ENCODE results near the gene STAB1.

The STAB1 gene

GRCh38 chr3:52512727-52513126 lies 17.6 kb downstream of the STAB1 start:
- CTCF ChIA-PET: interaction anchor here (1.3 kb wide), 1 partner anchor 41 kb away, joined by 4 read pairs; no protein-coding TSS in a partner anchor

GRCh38 chr3:52513281-52513680 lies 18.1 kb downstream of the STAB1 start:
- ChIA-PET CTCF (no interaction called here), POLR2A (no interaction called here)
- Histone ChIP-seq H3K4me3 (ENCODE audit: control insufficient read depth in 1 of 7, extremely low read depth in 1 of 7, insufficient read depth in 4 of 7, low read depth in 2 of 7, low read length in 6 of 7) (no peak overlapping the region), H3K9me3 (ENCODE audit: control extremely low read depth in 1 of 5, control insufficient read depth in 4 of 5, insufficient read depth in 2 of 5, low read depth in 1 of 5, low read length in 4 of 5) (no peaks in the 10 kb centered on the region), H3K27ac (ENCODE audit: insufficient read depth in 1 of 2, low read depth in 1 of 2, low read length in 2 of 2, poor library complexity in 1 of 2, severe bottlenecking in 2 of 2) (no peak overlapping the region), H3K4me1 (ENCODE audit: control extremely low read depth in 1 of 4, control insufficient read depth in 4 of 4, insufficient read depth in 4 of 4, low read length in 3 of 4) (no peaks in the 10 kb centered on the region), H3K36me3 (ENCODE audit: control insufficient read depth in 4 of 4, insufficient read depth in 4 of 4, low read length in 3 of 4) (peaks cover 0 to 97% (median 0%) of the 10 kb centered on the region in 4 experiments), H3K27me3 (replicated peaks in 2 of 5; ENCODE audit: control insufficient read depth in 4 of 5, insufficient read depth in 5 of 5, low read length in 4 of 5) (no peaks in the 10 kb centered on the region)
- WGBS (ENCODE audit: insufficient coverage): 98% methylated on average over 5 of the region's 7 CpGs
- DNase-seq: no peak

More at GRCh38 chr3:52512727-52513126, 17.6 kb downstream of the STAB1 start:
- H3K4me3 ChIP-seq (ENCODE audit: control insufficient read depth in 1 of 7, extremely low read depth in 1 of 7, insufficient read depth in 4 of 7, low read depth in 2 of 7, low read length in 6 of 7): no peak overlapping the region
- 98% methylated on average over 13 of the region's 17 CpGs for WGBS (ENCODE audit: insufficient coverage)
- H3K27me3 ChIP-seq (replicated peaks in 2 of 5; ENCODE audit: control insufficient read depth in 4 of 5, insufficient read depth in 5 of 5, low read length in 4 of 5): no peaks in the 10 kb centered on the region
- DNase-seq: no peak
- H3K4me1 ChIP-seq (ENCODE audit: control extremely low read depth in 1 of 4, control insufficient read depth in 4 of 4, insufficient read depth in 4 of 4, low read length in 3 of 4): no peaks in the 10 kb centered on the region
- POLR2A ChIA-PET: no interaction called here
- no peaks in the 10 kb centered on the region for H3K9me3 ChIP-seq (ENCODE audit: control extremely low read depth in 1 of 5, control insufficient read depth in 4 of 5, insufficient read depth in 2 of 5, low read depth in 1 of 5, low read length in 4 of 5)
- H3K27ac ChIP-seq (ENCODE audit: insufficient read depth in 1 of 2, low read depth in 1 of 2, low read length in 2 of 2, poor library complexity in 1 of 2, severe bottlenecking in 2 of 2): no peak overlapping the region
- H3K36me3 ChIP-seq (ENCODE audit: control insufficient read depth in 4 of 4, insufficient read depth in 4 of 4, low read length in 3 of 4): peaks cover 0 to 97% (median 0%) of the 10 kb centered on the region in 4 experiments

GRCh38 chr3:52514576-52514975 lies 19.4 kb downstream of the STAB1 start:
- no peaks in the 10 kb centered on the region for H3K27me3 ChIP-seq (replicated peaks in 2 of 5; ENCODE audit: control insufficient read depth in 4 of 5, insufficient read depth in 5 of 5, low read length in 4 of 5)
- H3K36me3 ChIP-seq (ENCODE audit: control insufficient read depth in 4 of 4, insufficient read depth in 4 of 4, low read length in 3 of 4): peaks cover 0 to 97% (median 0%) of the 10 kb centered on the region in 4 experiments
- ChIA-PET POLR2A (no interaction called here), CTCF (no interaction called here)
- H3K27ac ChIP-seq (ENCODE audit: insufficient read depth in 1 of 2, low read depth in 1 of 2, low read length in 2 of 2, poor library complexity in 1 of 2, severe bottlenecking in 2 of 2): no peak overlapping the region
- no peak overlapping the region for H3K4me3 ChIP-seq (ENCODE audit: control insufficient read depth in 1 of 7, extremely low read depth in 1 of 7, insufficient read depth in 4 of 7, low read depth in 2 of 7, low read length in 6 of 7)
- no peaks in the 10 kb centered on the region for H3K9me3 ChIP-seq (ENCODE audit: control extremely low read depth in 1 of 5, control insufficient read depth in 4 of 5, insufficient read depth in 2 of 5, low read depth in 1 of 5, low read length in 4 of 5)
- 100% methylated on average over 9 of the region's 11 CpGs for WGBS (ENCODE audit: insufficient coverage)
- H3K4me1 ChIP-seq (ENCODE audit: control extremely low read depth in 1 of 4, control insufficient read depth in 4 of 4, insufficient read depth in 4 of 4, low read length in 3 of 4): no peaks in the 10 kb centered on the region
- DNase-seq: no peak

- Histone ChIP-seq H3K4me3 (ENCODE audit: control insufficient read depth in 1 of 7, extremely low read depth in 1 of 7, insufficient read depth in 4 of 7, low read depth in 2 of 7, low read length in 6 of 7) (no peak overlapping the region), H3K9me3 (ENCODE audit: control extremely low read depth in 1 of 5, control insufficient read depth in 4 of 5, insufficient read depth in 2 of 5, low read depth in 1 of 5, low read length in 4 of 5) (no peaks in the 10 kb centered on the region), H3K36me3 (ENCODE audit: control insufficient read depth in 4 of 4, insufficient read depth in 4 of 4, low read length in 3 of 4) (peaks cover 0 to 97% (median 0%) of the 10 kb centered on the region in 4 experiments), H3K27ac (ENCODE audit: insufficient read depth in 1 of 2, low read depth in 1 of 2, low read length in 2 of 2, poor library complexity in 1 of 2, severe bottlenecking in 2 of 2) (no peak overlapping the region), H3K4me1 (ENCODE audit: control extremely low read depth in 1 of 4, control insufficient read depth in 4 of 4, insufficient read depth in 4 of 4, low read length in 3 of 4) (no peaks in the 10 kb centered on the region), H3K27me3 (replicated peaks in 2 of 5; ENCODE audit: control insufficient read depth in 4 of 5, insufficient read depth in 5 of 5, low read length in 4 of 5) (no peaks in the 10 kb centered on the region)
- CTCF ChIA-PET: no interaction called here
- DNase-seq: no peak
- POLR2A ChIA-PET: no interaction called here
- WGBS (ENCODE audit: insufficient coverage): 100% methylated on average over 3 of the region's 6 CpGs
These were observed 20.1 kb downstream of the STAB1 start for GRCh38 chr3:52515192-52515591.

GRCh38 chr3:52516509-52517195 lies 21.5 kb downstream of the STAB1 start:
- Histone ChIP-seq H3K4me1 (ENCODE audit: control extremely low read depth in 1 of 4, control insufficient read depth in 4 of 4, insufficient read depth in 4 of 4, low read length in 3 of 4) (no peaks in the 10 kb centered on the region), H3K36me3 (ENCODE audit: control insufficient read depth in 4 of 4, insufficient read depth in 4 of 4, low read length in 3 of 4) (peaks cover 0 to 97% (median 1%) of the 10 kb centered on the region in 4 experiments), H3K4me3 (ENCODE audit: control insufficient read depth in 1 of 7, extremely low read depth in 1 of 7, insufficient read depth in 4 of 7, low read depth in 2 of 7, low read length in 6 of 7) (no peak overlapping the region), H3K27ac (ENCODE audit: insufficient read depth in 1 of 2, low read depth in 1 of 2, low read length in 2 of 2, poor library complexity in 1 of 2, severe bottlenecking in 2 of 2) (no peak overlapping the region), H3K27me3 (replicated peaks in 2 of 5; ENCODE audit: control insufficient read depth in 4 of 5, insufficient read depth in 5 of 5, low read length in 4 of 5) (no peaks in the 10 kb centered on the region), H3K9me3 (ENCODE audit: control extremely low read depth in 1 of 5, control insufficient read depth in 4 of 5, insufficient read depth in 2 of 5, low read depth in 1 of 5, low read length in 4 of 5) (no peaks in the 10 kb centered on the region)
- CTCF ChIA-PET: interaction anchor here (0.7 kb wide), 1 partner anchor 105 kb away, joined by 3 read pairs; no protein-coding TSS in a partner anchor
- POLR2A ChIA-PET: interaction anchor here (0.6 kb wide), 1 partner anchor 18 kb away, joined by 3 read pairs; no protein-coding TSS in a partner anchor
- DNase-seq: no peak
- 100% methylated on average over 17 of the region's 19 CpGs for WGBS (ENCODE audit: insufficient coverage)

- Histone ChIP-seq H3K4me3 (ENCODE audit: control insufficient read depth in 1 of 7, extremely low read depth in 1 of 7, insufficient read depth in 4 of 7, low read depth in 2 of 7, low read length in 6 of 7) (no peak overlapping the region), H3K36me3 (ENCODE audit: control insufficient read depth in 4 of 4, insufficient read depth in 4 of 4, low read length in 3 of 4) (peaks cover 0 to 97% (median 2%) of the 10 kb centered on the region in 4 experiments), H3K9me3 (ENCODE audit: control extremely low read depth in 1 of 5, control insufficient read depth in 4 of 5, insufficient read depth in 2 of 5, low read depth in 1 of 5, low read length in 4 of 5) (no peaks in the 10 kb centered on the region), H3K4me1 (ENCODE audit: control extremely low read depth in 1 of 4, control insufficient read depth in 4 of 4, insufficient read depth in 4 of 4, low read length in 3 of 4) (no peaks in the 10 kb centered on the region), H3K27me3 (replicated peaks in 2 of 5; ENCODE audit: control insufficient read depth in 4 of 5, insufficient read depth in 5 of 5, low read length in 4 of 5) (no peaks in the 10 kb centered on the region), H3K27ac (ENCODE audit: insufficient read depth in 1 of 2, low read depth in 1 of 2, low read length in 2 of 2, poor library complexity in 1 of 2, severe bottlenecking in 2 of 2) (no peak overlapping the region)
- 98% methylated on average over 24 of the region's 25 CpGs for WGBS (ENCODE audit: insufficient coverage)
- POLR2A ChIA-PET: no interaction called here
- CTCF ChIA-PET: interaction anchor here (0.8 to 2.0 kb wide), 4 partner anchors 19 to 72 kb away, joined by 3 to 5 read pairs (median 4); partner anchors contain the start of genes STAB1 and UQCC5
- no peak for DNase-seq
These were observed 22.9 kb downstream of the STAB1 start for GRCh38 chr3:52517796-52518722.
